DND-41 (cell line): ENCODE data around the gene IDH3G.

Experiments used
- CTCF ChIP-seq: IDR thresholded peaks from 2 replicates; pipeline ENCODE4 v1.5.1; 2012; ENCODE audit warnings: borderline replicate concordance, low read length, moderate library complexity, mild to moderate bottlenecking; ENCODE audit not compliant: poor library complexity, severe bottlenecking; ENCODE audit errors: extremely low read depth
- EZH2 ChIP-seq: IDR thresholded peaks from 3 replicates; pipeline ENCODE4 v1.6.1; 2012; ENCODE audit warnings: borderline replicate concordance, low read depth, mild to moderate bottlenecking, moderate library complexity, low read length, inconsistent platforms; ENCODE audit not compliant: severe bottlenecking

GRCh38 chrX:153741446-153741845, 52.7 kb downstream of the IDH3G start:
- TF ChIP-seq CTCF, result no peak
- TF ChIP-seq EZH2, result no peak
